GM12878 (cell line): Measurements from ENCODE around the gene CCDC97. TPM values are rescaled to one million over a fixed set of nuclear protein-coding genes. Genes with fewer than 3 reads are reported as not detected.

Experiments used
- ATAC-seq: fragments of 200-7000 bp; cut with Tn5 transposase; 3 replicates; pipeline ENCODE4 v1.9.1; 2020; ENCODE audit warnings: mild to moderate bottlenecking, moderate library complexity
- BruUV-seq: library from RNA; stranded (reverse); fragments of 400-500 nt; replicated peaks from 2 replicates; lab custom pipeline; 2021; lab: Mats Ljungman, UMichigan
- CTCF ChIA-PET: fragments of 300-600 bp; sonication (Branson Sonifier 250); formaldehyde crosslinking; extraction: SDS; loops from one replicate; lab custom pipeline; 2021; ENCODE audit warnings: inconsistent platforms; lab: Yijun Ruan, JAX
- POLR2A ChIA-PET: fragments of 350-600 bp; formaldehyde crosslinking; extraction: SDS; loops from one replicate; lab custom pipeline; 2021; ENCODE audit warnings: inconsistent platforms; lab: Charles Lee
- RAD21 ChIA-PET: fragments of 300-600 bp; sonication (Branson Sonifier 250); formaldehyde crosslinking; loops from one replicate; lab custom pipeline; 2023; ENCODE audit warnings: antibody characterized with exemption; ENCODE audit not compliant: unreplicated experiment; lab: Charles Lee
- SMC1A ChIA-PET: fragments of 300-600 bp; sonication (Branson Sonifier 250); formaldehyde crosslinking; loops from one replicate; lab custom pipeline; 2023; ENCODE audit not compliant: unreplicated experiment, uncharacterized antibody; lab: Charles Lee
- DNase-seq: peaks from one replicate; pipeline ENCODE4 v3.0.0-alpha.2; 2011; ENCODE audit warnings: low read depth, low spot score
- FAIRE-seq: peaks from 3 replicates; lab custom pipeline; 2011; peaks lifted over from hg19 to GRCh38; lab: Jason Lieb, UNC
- H2AFZ ChIP-seq: 2 replicates; pipeline ENCODE4 v1.6.0; 2011; ENCODE audit warnings: low read depth, low read length, control low read depth; ENCODE audit not compliant: control insufficient read depth
- H3K27ac ChIP-seq: 2 replicates; pipeline ENCODE4 v1.5.1; 2011; ENCODE audit warnings: control low read depth; ENCODE audit not compliant: control insufficient read depth, insufficient read depth
- H3K27me3 ChIP-seq, 2 experiments: replicated peaks in 1 of 2; 2 replicates each; pipeline versions ENCODE4 v1.6.0 to v1.6.1; 2011; ENCODE audit warnings: low read length in 1 of 2; ENCODE audit not compliant: control insufficient read depth in 2 of 2, insufficient read depth in 2 of 2
- H3K36me3 ChIP-seq, 2 experiments: 2 replicates each; pipeline ENCODE4 v1.5.1; 2011; ENCODE audit warnings: low read length in 1 of 2; ENCODE audit not compliant: control insufficient read depth in 2 of 2, insufficient read depth in 2 of 2
- H3K4me1 ChIP-seq: 2 replicates; pipeline ENCODE4 v1.6.1; 2011; ENCODE audit warnings: mild to moderate bottlenecking, low read length, moderate library complexity, mixed read lengths; ENCODE audit not compliant: control insufficient read depth, insufficient read depth
- H3K4me2 ChIP-seq: 2 replicates; pipeline ENCODE4 v1.6.0; 2011; ENCODE audit warnings: control low read depth; ENCODE audit not compliant: control insufficient read depth, insufficient read depth
- H3K4me3 ChIP-seq: fragments of 200-600 bp; sonication (generic); 2 replicates; pipeline ENCODE4 v1.5.1; 2016
- H3K79me2 ChIP-seq: 2 replicates; pipeline ENCODE4 v1.6.0; 2011; ENCODE audit warnings: low read length; ENCODE audit not compliant: control insufficient read depth, insufficient read depth
- H3K9ac ChIP-seq: 2 replicates; pipeline ENCODE4 v1.8.0; 2011; ENCODE audit warnings: low read length, control low read depth, mixed read lengths; ENCODE audit not compliant: control insufficient read depth, insufficient read depth
- H3K9me3 ChIP-seq: replicated peaks from 3 replicates; pipeline ENCODE4 v1.5.1; 2011; ENCODE audit warnings: mild to moderate bottlenecking, low read length; ENCODE audit not compliant: control insufficient read depth, insufficient read depth
- H4K20me1 ChIP-seq: 2 replicates; pipeline ENCODE4 v1.6.0; 2011; ENCODE audit not compliant: control insufficient read depth, insufficient read depth
- ATF7 ChIP-seq: fragments of 450-650 bp; IDR thresholded peaks from 2 replicates; pipeline ENCODE4 v1.6.1; 2016; ENCODE audit warnings: low read depth, mild to moderate bottlenecking
- BCLAF1 ChIP-seq: fragments of 450-650 bp; IDR thresholded peaks from 2 replicates; pipeline ENCODE4 v1.6.1; 2017; ENCODE audit warnings: antibody characterized with exemption, mild to moderate bottlenecking, moderate library complexity
- HCFC1 ChIP-seq: fragments of 150-350 bp; IDR thresholded peaks from 2 replicates; pipeline ENCODE4 v1.6.1; 2014; ENCODE audit warnings: low read length
- RAD21 ChIP-seq: IDR thresholded peaks from 2 replicates; pipeline ENCODE4 v1.6.1; 2011; ENCODE audit warnings: mild to moderate bottlenecking, low read depth, low read length, moderate library complexity; ENCODE audit not compliant: insufficient read depth
- SP1 ChIP-seq: IDR thresholded peaks from one replicate; pipeline ENCODE4 v1.6.1; 2011; ENCODE audit warnings: low read depth, low read length
- TAF1 ChIP-seq: IDR thresholded peaks from 2 replicates; pipeline ENCODE4 v1.6.1; 2011; ENCODE audit warnings: mild to moderate bottlenecking, low read depth, low read length, borderline replicate concordance
- USF1 ChIP-seq: IDR thresholded peaks from 2 replicates; pipeline ENCODE4 v1.6.1; 2011; ENCODE audit warnings: borderline replicate concordance, low read depth, mild to moderate bottlenecking, moderate library complexity, mixed read lengths, low read length; ENCODE audit not compliant: insufficient read depth; ENCODE audit errors: extremely low read length
- WGBS: methylation state at CpG from one replicate; pipeline ENCODE4 v1.1.6; 2016; ENCODE audit warnings: low lambda C conversion rate; ENCODE audit not compliant: insufficient replicate concordance, insufficient coverage; ENCODE audit errors: missing lambda C conversion rate; 5-methylcytosine and 5-hydroxymethylcytosine counted together
- in situ Hi-C: fragments of 300-500 bp; cut with MboI; formaldehyde crosslinking; loops from 9 replicates; pipeline ENCODE4 v1.14.3; 2018; ENCODE audit warnings: mixed read lengths
- intact Hi-C: fragments of 100-400 bp; cut with micrococcal nuclease; formaldehyde crosslinking; loops from one replicate; pipeline ENCODE4 v1.14.2; 2022; ENCODE audit not compliant: unreplicated experiment
- polyA plus RNA-seq, 11 experiments: library from polyadenylated mRNA; depleted of rRNA in 4 of 11; unstranded in 6 of 11; stranded (reverse) in 5 of 11; fragments of >200 nt; fragmentation: Nextera tagmentation in 4 of 11; fragmentation: Illumina TruSeq in 1 of 11; extraction: Ambion mirVana in 4 of 11; extraction: Trizol in 1 of 11; gene quantifications; 1 replicate in 1 of 11; 2 replicates in 10 of 11; pipeline versions ENCODE4 v1.2.1 to v1.2.3, GENCODE V29; 2011 to 2016; ENCODE audit warnings: inconsistent platforms in 2 of 11, missing spikeins in 2 of 11, low read depth in 1 of 11
- total RNA-seq, 4 experiments: library from RNA; depleted of rRNA in 3 of 4; stranded (reverse); fragments of >200 nt in 3 of 4; fragmentation: Illumina TruSeq in 1 of 4; extraction: Trizol in 1 of 4; gene quantifications; 2 replicates each; pipeline versions ENCODE4 v1.2.1 to v1.2.3, GENCODE V29; 2013 to 2021
- TF ChIP-seq, protein P1 (sequence below): IDR thresholded peaks from 2 replicates; pipeline ENCODE4 v1.6.1; 2012; ENCODE audit warnings: mild to moderate bottlenecking, low read depth, low read length
- TF ChIP-seq, protein P2 (sequence below): fragments of 450-650 bp; IDR thresholded peaks from 2 replicates; pipeline ENCODE4 v1.6.1; 2016; ENCODE audit warnings: mild to moderate bottlenecking
- TF ChIP-seq, protein P3 (sequence below): fragments of 450-650 bp; IDR thresholded peaks from 2 replicates; pipeline ENCODE4 v1.6.1; 2017; ENCODE audit warnings: borderline replicate concordance

Gene CCDC97
- total and polyA plus RNA-seq, 10 of the 15 experiments (the other 5 are each of a cell fraction or from before 2014, with no cell fraction given) = 1.8 to 34.1 (median 18.8) TPM

DNA sequence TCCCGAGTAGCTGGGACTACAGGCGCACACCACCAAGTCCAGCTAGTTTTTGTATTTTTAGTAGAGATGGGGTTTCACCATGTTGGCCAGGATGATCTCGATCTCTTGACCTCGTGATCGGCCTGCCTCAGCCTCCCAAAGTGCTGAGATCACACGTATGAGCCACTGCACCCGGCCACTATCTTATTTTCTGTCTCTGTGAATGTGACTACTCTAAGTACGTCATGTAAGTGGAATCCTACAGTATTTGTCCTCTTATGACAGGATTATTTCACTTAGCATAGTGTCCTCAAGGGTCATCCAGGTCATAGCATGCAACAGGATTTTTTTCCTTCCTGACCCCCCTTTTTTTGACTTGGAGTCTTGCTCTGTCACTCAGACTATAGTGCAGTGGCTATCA, 61.6 kb downstream of the CCDC97 start:
- Histone ChIP-seq H4K20me1 (no peaks in the 10 kb centered on the region), H3K27me3 (no peaks in the 10 kb centered on the region), H3K4me2 (no peak overlapping the region), H3K36me3 (no peaks in the 10 kb centered on the region), H3K79me2 (peaks cover 5% of the 10 kb centered on the region; the same call in 1 of the 2 replicates), H2AFZ (no peak overlapping the region), H3K27ac (no peak overlapping the region), H3K4me3 (no peak overlapping the region), H3K9ac (no peak overlapping the region), H3K4me1 (peaks cover 14% of the 10 kb centered on the region), H3K9me3 (no peaks in the 10 kb centered on the region)
- ChIA-PET SMC1A (no interaction called here), RAD21 (no interaction called here), POLR2A (interaction anchor here (0.6 kb wide), 1 partner anchor 54 kb away, joined by 4 read pairs; no protein-coding TSS in a partner anchor), CTCF (no interaction called here)
- WGBS = 99% methylated on average over 8 of the region's 8 CpGs
- ATAC-seq (no peak), DNase-seq (no peak), FAIRE-seq (no peak)
- no TSS peak for BruUV-seq
- TF ChIP-seq, protein P1, sequence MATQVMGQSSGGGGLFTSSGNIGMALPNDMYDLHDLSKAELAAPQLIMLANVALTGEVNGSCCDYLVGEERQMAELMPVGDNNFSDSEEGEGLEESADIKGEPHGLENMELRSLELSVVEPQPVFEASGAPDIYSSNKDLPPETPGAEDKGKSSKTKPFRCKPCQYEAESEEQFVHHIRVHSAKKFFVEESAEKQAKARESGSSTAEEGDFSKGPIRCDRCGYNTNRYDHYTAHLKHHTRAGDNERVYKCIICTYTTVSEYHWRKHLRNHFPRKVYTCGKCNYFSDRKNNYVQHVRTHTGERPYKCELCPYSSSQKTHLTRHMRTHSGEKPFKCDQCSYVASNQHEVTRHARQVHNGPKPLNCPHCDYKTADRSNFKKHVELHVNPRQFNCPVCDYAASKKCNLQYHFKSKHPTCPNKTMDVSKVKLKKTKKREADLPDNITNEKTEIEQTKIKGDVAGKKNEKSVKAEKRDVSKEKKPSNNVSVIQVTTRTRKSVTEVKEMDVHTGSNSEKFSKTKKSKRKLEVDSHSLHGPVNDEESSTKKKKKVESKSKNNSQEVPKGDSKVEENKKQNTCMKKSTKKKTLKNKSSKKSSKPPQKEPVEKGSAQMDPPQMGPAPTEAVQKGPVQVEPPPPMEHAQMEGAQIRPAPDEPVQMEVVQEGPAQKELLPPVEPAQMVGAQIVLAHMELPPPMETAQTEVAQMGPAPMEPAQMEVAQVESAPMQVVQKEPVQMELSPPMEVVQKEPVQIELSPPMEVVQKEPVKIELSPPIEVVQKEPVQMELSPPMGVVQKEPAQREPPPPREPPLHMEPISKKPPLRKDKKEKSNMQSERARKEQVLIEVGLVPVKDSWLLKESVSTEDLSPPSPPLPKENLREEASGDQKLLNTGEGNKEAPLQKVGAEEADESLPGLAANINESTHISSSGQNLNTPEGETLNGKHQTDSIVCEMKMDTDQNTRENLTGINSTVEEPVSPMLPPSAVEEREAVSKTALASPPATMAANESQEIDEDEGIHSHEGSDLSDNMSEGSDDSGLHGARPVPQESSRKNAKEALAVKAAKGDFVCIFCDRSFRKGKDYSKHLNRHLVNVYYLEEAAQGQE = no peak
- TF ChIP-seq ATF7 (no peak), RAD21 (no peak), SP1 (no peak), TAF1 (no peak), HCFC1 (no peak), USF1 (no peak), BCLAF1 (no peak)
- TF ChIP-seq, protein P2, sequence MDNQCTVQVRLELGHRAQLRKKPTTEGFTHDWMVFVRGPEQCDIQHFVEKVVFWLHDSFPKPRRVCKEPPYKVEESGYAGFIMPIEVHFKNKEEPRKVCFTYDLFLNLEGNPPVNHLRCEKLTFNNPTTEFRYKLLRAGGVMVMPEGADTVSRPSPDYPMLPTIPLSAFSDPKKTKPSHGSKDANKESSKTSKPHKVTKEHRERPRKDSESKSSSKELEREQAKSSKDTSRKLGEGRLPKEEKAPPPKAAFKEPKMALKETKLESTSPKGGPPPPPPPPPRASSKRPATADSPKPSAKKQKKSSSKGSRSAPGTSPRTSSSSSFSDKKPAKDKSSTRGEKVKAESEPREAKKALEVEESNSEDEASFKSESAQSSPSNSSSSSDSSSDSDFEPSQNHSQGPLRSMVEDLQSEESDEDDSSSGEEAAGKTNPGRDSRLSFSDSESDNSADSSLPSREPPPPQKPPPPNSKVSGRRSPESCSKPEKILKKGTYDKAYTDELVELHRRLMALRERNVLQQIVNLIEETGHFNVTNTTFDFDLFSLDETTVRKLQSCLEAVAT = no peak
- TF ChIP-seq, protein P3, sequence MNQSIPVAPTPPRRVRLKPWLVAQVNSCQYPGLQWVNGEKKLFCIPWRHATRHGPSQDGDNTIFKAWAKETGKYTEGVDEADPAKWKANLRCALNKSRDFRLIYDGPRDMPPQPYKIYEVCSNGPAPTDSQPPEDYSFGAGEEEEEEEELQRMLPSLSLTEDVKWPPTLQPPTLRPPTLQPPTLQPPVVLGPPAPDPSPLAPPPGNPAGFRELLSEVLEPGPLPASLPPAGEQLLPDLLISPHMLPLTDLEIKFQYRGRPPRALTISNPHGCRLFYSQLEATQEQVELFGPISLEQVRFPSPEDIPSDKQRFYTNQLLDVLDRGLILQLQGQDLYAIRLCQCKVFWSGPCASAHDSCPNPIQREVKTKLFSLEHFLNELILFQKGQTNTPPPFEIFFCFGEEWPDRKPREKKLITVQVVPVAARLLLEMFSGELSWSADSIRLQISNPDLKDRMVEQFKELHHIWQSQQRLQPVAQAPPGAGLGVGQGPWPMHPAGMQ = no peak
- in situ Hi-C loops (no loop called here), intact Hi-C loops (no loop called here)
